Nephron (organoid): ENCODE results near the gene RPS21.

Experiments
- H3K27ac Mint-ChIP-seq, 3 experiments: 2 replicates each; pipeline ENCODE4 v1.8.0; 2020; ENCODE audit warnings: mixed read lengths in 3 of 3, mild to moderate bottlenecking in 2 of 3, moderate library complexity in 1 of 3
- H3K27me3 Mint-ChIP-seq: 2 replicates; pipeline ENCODE4 v1.8.0; 2021; ENCODE audit warnings: low read depth, mild to moderate bottlenecking, moderate library complexity, mixed read lengths
- H3K36me3 Mint-ChIP-seq: 2 replicates; pipeline ENCODE4 v1.8.0; 2020; ENCODE audit warnings: low read depth, mixed read lengths
- H3K4me1 Mint-ChIP-seq: 2 replicates; pipeline ENCODE4 v1.8.0; 2020; ENCODE audit warnings: mixed read lengths
- H3K4me3 Mint-ChIP-seq, 3 experiments: 2 replicates each; pipeline ENCODE4 v1.8.0; 2020; ENCODE audit warnings: mild to moderate bottlenecking in 3 of 3, mixed read lengths in 3 of 3, moderate library complexity in 2 of 3
- H3K9me3 Mint-ChIP-seq: 2 replicates; pipeline ENCODE4 v1.8.0; 2020; ENCODE audit warnings: mixed read lengths
- TF ChIP-seq, protein P1 (sequence below), 3 experiments: fragments of 200-600 bp; sonication (generic); IDR thresholded peaks; one replicate each; pipeline ENCODE4 v1.5.0; 2021; ENCODE audit warnings: antibody characterized with exemption in 3 of 3; ENCODE audit not compliant: unreplicated experiment in 3 of 3

RPS21 gene

DNA sequence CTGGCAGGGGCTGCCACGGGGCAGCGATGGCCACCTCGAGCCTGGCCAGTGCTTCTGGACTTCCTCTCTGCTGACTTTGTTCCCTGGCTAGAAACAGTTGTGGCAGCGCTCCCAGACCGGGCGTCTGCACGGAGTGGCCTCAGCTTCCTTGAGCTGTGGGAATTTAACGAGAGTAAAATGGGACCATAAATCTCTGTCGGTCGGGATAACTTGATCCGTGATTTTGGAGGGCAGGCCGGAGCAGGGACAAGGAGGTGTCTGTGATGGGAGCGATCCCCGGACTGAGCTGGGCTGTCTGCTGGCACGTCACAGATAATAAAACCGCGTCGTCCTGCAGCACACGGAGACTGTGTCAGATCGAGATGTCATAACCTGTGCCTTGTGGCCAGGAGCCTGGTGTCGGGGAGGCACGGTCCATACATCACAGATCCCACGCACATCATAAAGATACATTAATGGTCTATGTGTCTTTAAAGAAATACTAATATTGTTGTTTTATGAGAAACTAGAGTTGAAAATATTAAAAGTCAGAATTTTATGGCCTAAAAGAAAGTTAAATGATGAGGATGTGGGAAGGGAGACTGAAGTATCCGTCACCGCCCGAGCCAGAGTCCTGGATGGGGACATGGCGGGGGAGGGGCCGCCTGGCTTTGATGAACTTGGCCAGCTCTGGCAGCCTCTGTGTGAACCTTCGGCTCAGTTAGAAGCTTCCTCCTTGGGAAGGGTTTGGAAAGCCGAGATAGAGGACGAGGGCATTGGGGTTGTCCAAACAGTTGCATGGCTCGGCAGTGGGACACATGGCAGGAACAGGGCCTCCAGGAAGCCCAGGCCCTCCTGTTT lies 47.0 kb downstream of the RPS21 start:
- H3K4me1 Mint-ChIP-seq = peaks cover 21% of the 10 kb centered on the region
- H3K4me3 Mint-ChIP-seq = peak overlapping the region in 2 of 3 experiments; percentile 2 to 46
- H3K27me3 Mint-ChIP-seq = peaks cover 62% of the 10 kb centered on the region
- H3K9me3 Mint-ChIP-seq = peaks cover 4% of the 10 kb centered on the region
- TF ChIP-seq, protein P1, sequence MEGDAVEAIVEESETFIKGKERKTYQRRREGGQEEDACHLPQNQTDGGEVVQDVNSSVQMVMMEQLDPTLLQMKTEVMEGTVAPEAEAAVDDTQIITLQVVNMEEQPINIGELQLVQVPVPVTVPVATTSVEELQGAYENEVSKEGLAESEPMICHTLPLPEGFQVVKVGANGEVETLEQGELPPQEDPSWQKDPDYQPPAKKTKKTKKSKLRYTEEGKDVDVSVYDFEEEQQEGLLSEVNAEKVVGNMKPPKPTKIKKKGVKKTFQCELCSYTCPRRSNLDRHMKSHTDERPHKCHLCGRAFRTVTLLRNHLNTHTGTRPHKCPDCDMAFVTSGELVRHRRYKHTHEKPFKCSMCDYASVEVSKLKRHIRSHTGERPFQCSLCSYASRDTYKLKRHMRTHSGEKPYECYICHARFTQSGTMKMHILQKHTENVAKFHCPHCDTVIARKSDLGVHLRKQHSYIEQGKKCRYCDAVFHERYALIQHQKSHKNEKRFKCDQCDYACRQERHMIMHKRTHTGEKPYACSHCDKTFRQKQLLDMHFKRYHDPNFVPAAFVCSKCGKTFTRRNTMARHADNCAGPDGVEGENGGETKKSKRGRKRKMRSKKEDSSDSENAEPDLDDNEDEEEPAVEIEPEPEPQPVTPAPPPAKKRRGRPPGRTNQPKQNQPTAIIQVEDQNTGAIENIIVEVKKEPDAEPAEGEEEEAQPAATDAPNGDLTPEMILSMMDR (IDR thresholded peaks at IDR 0.05; ENCODE audit: unreplicated experiment in 3 of 3) = no peak
- peak overlapping the region; percentile 32 to 80 (median 44) for H3K27ac Mint-ChIP-seq
- H3K36me3 Mint-ChIP-seq = no peaks in the 10 kb centered on the region

DNA sequence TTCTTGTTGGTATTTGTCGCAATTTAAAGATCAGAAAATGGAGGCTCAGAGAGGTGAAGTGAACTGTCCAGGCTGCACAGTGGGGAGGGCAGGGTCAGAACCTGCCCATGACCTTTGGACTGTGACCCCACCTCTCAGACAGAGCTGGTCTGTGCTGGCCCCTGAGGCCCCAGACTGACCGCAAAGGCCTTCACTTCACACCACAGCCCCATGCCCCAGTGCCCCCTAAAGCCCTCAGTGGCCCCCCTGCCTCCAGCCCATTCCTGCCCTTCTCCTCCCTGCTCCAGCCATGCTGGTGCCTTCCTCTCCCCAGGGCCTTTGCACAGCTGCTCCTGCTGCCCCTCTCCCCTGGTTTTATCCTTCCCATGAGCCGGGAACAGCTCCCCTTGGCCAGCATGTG lies 49.8 kb downstream of the RPS21 start:
- Mint-ChIP-seq H3K9me3 (peaks cover 3% of the 10 kb centered on the region), H3K4me3 (no peak overlapping the region), H3K27ac (no peak overlapping the region), H3K36me3 (no peaks in the 10 kb centered on the region), H3K27me3 (peaks cover 54% of the 10 kb centered on the region), H3K4me1 (peaks cover 11% of the 10 kb centered on the region)
- TF ChIP-seq, protein P1 (IDR thresholded peaks at IDR 0.05; ENCODE audit: unreplicated experiment in 3 of 3) = no peak

DNA sequence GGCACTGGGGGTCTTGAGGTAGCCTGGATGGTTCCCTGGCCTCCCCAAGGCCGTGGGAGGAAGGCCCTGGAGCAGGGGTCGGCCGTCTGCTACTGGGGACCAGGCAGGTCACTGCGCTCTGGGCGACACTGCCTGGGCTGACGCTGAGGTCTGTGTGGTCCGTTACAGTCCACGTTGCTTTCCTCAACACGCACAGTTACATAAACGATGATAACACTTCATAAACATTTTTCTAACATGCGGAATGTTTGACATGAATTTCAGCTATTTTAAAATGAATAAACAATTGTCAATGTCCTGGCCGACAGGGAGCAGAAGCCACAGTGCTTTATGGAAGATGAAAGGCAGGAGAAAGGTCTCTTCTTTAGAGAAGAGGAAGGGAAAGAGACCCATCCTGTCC lies 50.6 kb downstream of the RPS21 start:
- H3K4me3 Mint-ChIP-seq = no peak overlapping the region

DNA sequence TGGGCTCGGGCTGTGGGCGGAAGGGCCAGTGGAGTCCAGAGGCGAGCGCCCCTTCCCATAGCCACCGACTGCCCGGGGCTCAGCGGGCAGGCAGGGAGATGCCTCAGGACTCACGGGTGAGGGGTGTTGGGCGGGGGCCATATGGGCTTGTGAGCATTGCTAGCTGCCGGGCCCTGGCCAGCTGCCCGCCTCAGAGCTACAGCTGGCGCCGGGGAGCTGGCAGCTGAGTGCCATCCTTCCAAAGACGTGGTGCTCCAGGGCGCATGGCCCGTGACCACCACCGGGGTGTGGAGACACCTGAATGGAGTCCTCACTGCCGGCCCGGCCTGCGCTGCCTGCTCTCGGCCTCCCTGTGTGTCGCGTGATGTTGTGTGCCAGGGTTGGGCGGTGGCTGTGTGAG lies 51.0 kb downstream of the RPS21 start:
- Mint-ChIP-seq H3K9me3 (peaks cover 3% of the 10 kb centered on the region), H3K36me3 (no peaks in the 10 kb centered on the region)

More for the DNA sequence above, 50.6 kb downstream of the RPS21 start:
- Mint-ChIP-seq H3K27me3 (peaks cover 48% of the 10 kb centered on the region), H3K36me3 (no peaks in the 10 kb centered on the region), H3K27ac (peak overlapping the region in 1 of 3 experiments; percentile 10), H3K4me1 (peaks cover 11% of the 10 kb centered on the region), H3K9me3 (peaks cover 3% of the 10 kb centered on the region)
- TF ChIP-seq, protein P1 (IDR thresholded peaks at IDR 0.05; ENCODE audit: unreplicated experiment in 3 of 3) = no peak

More for the DNA sequence above, 51.0 kb downstream of the RPS21 start:
- TF ChIP-seq, protein P1 (IDR thresholded peaks at IDR 0.05; ENCODE audit: unreplicated experiment in 3 of 3) = no peak
- Mint-ChIP-seq H3K4me3 (no peak overlapping the region), H3K27ac (no peak overlapping the region), H3K4me1 (peaks cover 11% of the 10 kb centered on the region), H3K27me3 (peaks cover 46% of the 10 kb centered on the region)
